ENCODE measurements around the gene AGBL2.

DNA sequence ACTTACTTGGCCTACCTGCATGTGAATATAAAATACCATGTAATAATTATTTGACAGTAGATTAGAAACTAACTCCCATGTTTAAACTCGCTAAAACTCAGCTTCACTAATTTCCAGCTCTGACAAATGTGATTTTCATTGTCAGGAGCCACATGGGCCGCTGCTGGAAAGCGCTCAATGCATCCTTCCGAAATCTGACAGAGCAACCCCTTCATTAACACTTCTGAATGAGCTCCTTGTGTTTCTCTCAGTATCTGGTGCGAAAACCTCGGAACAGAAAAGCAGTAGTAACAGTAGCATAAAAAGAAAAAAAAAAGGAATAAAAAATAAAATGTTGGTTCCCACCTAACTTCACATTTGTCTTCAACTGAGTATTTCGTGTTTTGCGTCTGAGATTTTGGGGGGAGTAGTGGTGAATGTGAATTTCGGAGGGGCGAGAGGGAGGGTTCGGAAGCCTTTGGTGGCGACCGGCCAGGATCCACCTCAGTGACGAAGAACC lies 73.5 kb downstream of the AGBL2 start:
- no peak for TF ChIP-seq HDGF (IDR thresholded peaks at IDR 0.05; ENCODE audit: borderline replicate concordance)
- TF ChIP-seq ZNF384 (IDR thresholded peaks at IDR 0.05): no peak
- TF ChIP-seq ARNT (IDR thresholded peaks at IDR 0.05): no peak
- no peak for TF ChIP-seq TARDBP (IDR thresholded peaks at IDR 0.05)

All from HEK293T (cell line).